T-helper 1 cell treated with Interleukin-12 subunit alpha and Interleukin-12 subunit beta and Interleukin-4 antibody, amounts not matched to agents 30 ng/mL and 1 ng/mL, for 36 hours (primary cell): ENCODE results near the gene PYGO2. TPM values are rescaled to one million over a fixed set of nuclear protein-coding genes. Genes with fewer than 3 reads are reported as not detected.
"Not testable (repeated sequence)": the region's sequence is repeated elsewhere in the genome, so short reads cannot be mapped to it uniquely, and the experiment has no call there.

Experiments used
- intact Hi-C: fragments of 100-400 bp; cut with micrococcal nuclease; formaldehyde crosslinking; loops from one replicate; pipeline ENCODE4 v1.15.1; 2024
- total RNA-seq: library from RNA; stranded (reverse); gene quantifications from 2 replicates; pipeline ENCODE4 v1.2.3, GENCODE V29; 2022

PYGO2 gene
- total RNA-seq, 1 donor from 2014 or later: 45.6 TPM

GRCh38 chr1:154983776-154984466 is 22.3 kb upstream of the PYGO2 start:
- intact Hi-C loops: loop anchor here (1.0 to 2.0 kb wide), 9 partner anchors 10 to 156 kb away; partner anchors contain the start of genes ADAM15, CKS1B, DPM3 and EFNA4

GRCh38 chr1:154982897-154983648 is 21.5 kb upstream of the PYGO2 start, which contains the start of gene FLAD1:
TSS of gene FLAD1 (plus strand) at chr1:154983344. CDS start at chr1:154983695, 351 bp downstream.
- intact Hi-C loops: loop anchor here (1.0 to 2.0 kb wide), 9 partner anchors 9 to 157 kb away; partner anchors contain the start of genes ADAM15, CKS1B, DPM3 and EFNA4

GRCh38 chr1:154982341-154982740 is 20.8 kb upstream of the PYGO2 start:
- intact Hi-C loops: loop anchor here (2.0 kb wide), 1 partner anchor 68 kb away; the partner anchor contains the start of gene ADAM15

GRCh38 chr1:154978360-154978759 is 16.8 kb upstream of the PYGO2 start:
- intact Hi-C loops: no loop called here

- intact Hi-C loops: not testable (repeated sequence)
Measured at GRCh38 chr1:154977762-154978161, 16.2 kb upstream of the PYGO2 start.

GRCh38 chr1:154975409-154976059 is 14.0 kb upstream of the PYGO2 start:
- intact Hi-C loops: no loop called here

- intact Hi-C loops: loop anchor here (1.0 to 5.0 kb wide), 13 partner anchors 8 to 1079 kb away; partner anchors contain the start of genes EFNA4, FLAD1, KRTCAP2 and LAMTOR2
Measured at GRCh38 chr1:154974808-154975408, 13.3 kb upstream of the PYGO2 start.

GRCh38 chr1:154974102-154974807 is 12.7 kb upstream of the PYGO2 start, which contains the start of gene CKS1B:
TSS of gene CKS1B (plus strand) at chr1:154974681. CDS start at chr1:154974746, 65 bp downstream.
- intact Hi-C loops: loop anchor here (1.0 to 5.0 kb wide), 13 partner anchors 9 to 1080 kb away; partner anchors contain the start of genes EFNA4, FLAD1, KRTCAP2 and LAMTOR2

- intact Hi-C loops: loop anchor here (1.0 to 5.0 kb wide), 14 partner anchors 10 to 1081 kb away; partner anchors contain the start of genes EFNA4, FLAD1, KRTCAP2 and LAMTOR2
Measured at GRCh38 chr1:154973344-154974101, 11.9 kb upstream of the PYGO2 start.

GRCh38 chr1:154972517-154973343 is 11.1 kb upstream of the PYGO2 start:
- intact Hi-C loops: loop anchor here (1.0 to 5.0 kb wide), 2 partner anchors 109 to 200 kb away; partner anchors contain the start of genes KRTCAP2 and TRIM46

GRCh38 chr1:154972213-154972516 is 10.6 kb upstream of the PYGO2 start:
- intact Hi-C loops: loop anchor here (5.0 kb wide), 1 partner anchor 200 kb away; the partner anchor contains the start of genes KRTCAP2 and TRIM46

- intact Hi-C loops: loop anchor here (5.0 kb wide), 1 partner anchor 201 kb away; the partner anchor contains the start of genes KRTCAP2 and TRIM46
Measured at GRCh38 chr1:154971341-154971998, 9.9 kb upstream of the PYGO2 start.

GRCh38 chr1:154970631-154971340 is 9.2 kb upstream of the PYGO2 start, which contains the start of gene SHC1:
TSS of gene SHC1 (minus strand) at chr1:154970747. CDS start at chr1:154970526, 221 bp downstream.
- intact Hi-C loops: loop anchor here (5.0 kb wide), 1 partner anchor 202 kb away; the partner anchor contains the start of genes KRTCAP2 and TRIM46

- intact Hi-C loops: loop anchor here (5.0 kb wide), 1 partner anchor 202 kb away; the partner anchor contains the start of genes KRTCAP2 and TRIM46
Measured at GRCh38 chr1:154969860-154970452, 8.4 kb upstream of the PYGO2 start.

- intact Hi-C loops: no loop called here
Measured at GRCh38 chr1:154969246-154969645, 7.7 kb upstream of the PYGO2 start.

- intact Hi-C loops: no loop called here
Measured at GRCh38 chr1:154968731-154969130, 7.1 kb upstream of the PYGO2 start.
